Measurements from ENCODE around the gene TUBAL3. TPM values are rescaled to one million over a fixed set of nuclear protein-coding genes. Genes with fewer than 3 reads are reported as not detected.

The TUBAL3 gene
- total and polyA plus RNA-seq, 9 of the 15 experiments (the other 6 are each of a cell fraction or from before 2014, with no cell fraction given): 5.5 to 10.1 (median 6.9) TPM

DNA sequence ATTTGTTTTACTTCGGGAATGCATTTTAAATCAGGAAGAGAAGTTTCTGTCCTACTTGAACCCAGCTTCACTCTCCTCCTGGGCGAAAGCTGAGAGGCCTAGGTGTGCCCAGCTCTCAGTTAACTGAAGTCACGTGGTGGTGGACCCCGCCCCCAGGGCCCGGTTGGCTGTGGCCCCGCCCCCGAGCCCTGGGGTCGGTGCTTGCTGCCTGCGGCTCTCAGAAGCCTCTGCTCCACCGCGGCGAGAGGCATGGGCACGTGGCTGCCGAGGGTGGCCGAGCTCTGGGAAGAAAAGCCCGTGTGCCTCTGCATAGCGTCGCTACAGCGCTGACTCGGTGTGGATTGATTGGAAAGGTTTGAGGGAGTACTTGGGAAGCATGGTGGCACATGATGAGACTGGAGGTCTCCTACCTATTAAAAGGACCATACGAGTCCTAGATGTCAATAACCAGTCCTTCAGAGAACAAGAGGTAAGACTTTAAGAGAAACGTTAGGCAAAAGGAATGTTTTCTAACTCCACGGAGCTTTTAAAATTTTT lies 41.8 kb upstream of the TUBAL3 start (continued):
- TF ChIP-seq TAF9B (IDR thresholded peaks at IDR 0.05; ENCODE audit: partially characterized antibody) (peak; percentile 97), NCOA4 (IDR thresholded peaks at IDR 0.05; ENCODE audit: partially characterized antibody) (no peak), HSF4 (CRISPR knock-in tag; IDR thresholded peaks at IDR 0.05; ENCODE audit: borderline replicate concordance) (no peak), RB1 (IDR thresholded peaks at IDR 0.05; ENCODE audit: low read depth) (peak; percentile 83; the same call in 1 of the 2 replicates), OTX1 (CRISPR knock-in tag; IDR thresholded peaks at IDR 0.05) (peak; percentile 91), SREBF2 (CRISPR knock-in tag; IDR thresholded peaks at IDR 0.05) (no peak), CBX3 (IDR thresholded peaks at IDR 0.05; ENCODE audit: borderline replicate concordance in 1 of 2, low read length in 2 of 2) (peak in 1 of 2 experiments; percentile 70; a peak in 1 of 3 replicates), CREB1 (IDR thresholded peaks at IDR 0.05) (0 out of 2 replicates have a peak, but pooled peaks have one; percentile 39), CREB1 (CRISPR knock-in tag; IDR thresholded peaks at IDR 0.05) (no peak), TGIF2 (CRISPR knock-in tag; IDR thresholded peaks at IDR 0.05) (no peak), XRCC5 (IDR thresholded peaks at IDR 0.05; ENCODE audit: low read depth, low read length) (no peak), DACH1 (IDR thresholded peaks at IDR 0.05; ENCODE audit: partially characterized antibody) (no peak), NONO (IDR thresholded peaks at IDR 0.05; ENCODE audit: low read depth in 2 of 2, low read length in 1 of 2) (peak; percentile 50 to 62; a peak in 2 of 4 replicates), CTBP1 (IDR thresholded peaks at IDR 0.05; ENCODE audit: borderline replicate concordance) (peak; percentile 72; the same call in 1 of the 2 replicates), KDM2B (CRISPR knock-in tag; IDR thresholded peaks at IDR 0.05) (no peak)
- TF ChIP-seq, protein P1, sequence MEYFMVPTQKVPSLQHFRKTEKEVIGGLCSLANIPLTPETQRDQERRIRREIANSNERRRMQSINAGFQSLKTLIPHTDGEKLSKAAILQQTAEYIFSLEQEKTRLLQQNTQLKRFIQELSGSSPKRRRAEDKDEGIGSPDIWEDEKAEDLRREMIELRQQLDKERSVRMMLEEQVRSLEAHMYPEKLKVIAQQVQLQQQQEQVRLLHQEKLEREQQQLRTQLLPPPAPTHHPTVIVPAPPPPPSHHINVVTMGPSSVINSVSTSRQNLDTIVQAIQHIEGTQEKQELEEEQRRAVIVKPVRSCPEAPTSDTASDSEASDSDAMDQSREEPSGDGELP (CRISPR knock-in tag; IDR thresholded peaks at IDR 0.05; ENCODE audit: borderline replicate concordance): peak; percentile 82; the same call in 1 of the 2 replicates
- TF ChIP-seq, protein P2, sequence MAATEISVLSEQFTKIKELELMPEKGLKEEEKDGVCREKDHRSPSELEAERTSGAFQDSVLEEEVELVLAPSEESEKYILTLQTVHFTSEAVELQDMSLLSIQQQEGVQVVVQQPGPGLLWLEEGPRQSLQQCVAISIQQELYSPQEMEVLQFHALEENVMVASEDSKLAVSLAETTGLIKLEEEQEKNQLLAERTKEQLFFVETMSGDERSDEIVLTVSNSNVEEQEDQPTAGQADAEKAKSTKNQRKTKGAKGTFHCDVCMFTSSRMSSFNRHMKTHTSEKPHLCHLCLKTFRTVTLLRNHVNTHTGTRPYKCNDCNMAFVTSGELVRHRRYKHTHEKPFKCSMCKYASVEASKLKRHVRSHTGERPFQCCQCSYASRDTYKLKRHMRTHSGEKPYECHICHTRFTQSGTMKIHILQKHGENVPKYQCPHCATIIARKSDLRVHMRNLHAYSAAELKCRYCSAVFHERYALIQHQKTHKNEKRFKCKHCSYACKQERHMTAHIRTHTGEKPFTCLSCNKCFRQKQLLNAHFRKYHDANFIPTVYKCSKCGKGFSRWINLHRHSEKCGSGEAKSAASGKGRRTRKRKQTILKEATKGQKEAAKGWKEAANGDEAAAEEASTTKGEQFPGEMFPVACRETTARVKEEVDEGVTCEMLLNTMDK (IDR thresholded peaks at IDR 0.05; ENCODE audit: borderline replicate concordance, insufficient read depth, low read depth, low read length, poor library complexity, severe bottlenecking): no peak
- TF ChIP-seq, protein P3, sequence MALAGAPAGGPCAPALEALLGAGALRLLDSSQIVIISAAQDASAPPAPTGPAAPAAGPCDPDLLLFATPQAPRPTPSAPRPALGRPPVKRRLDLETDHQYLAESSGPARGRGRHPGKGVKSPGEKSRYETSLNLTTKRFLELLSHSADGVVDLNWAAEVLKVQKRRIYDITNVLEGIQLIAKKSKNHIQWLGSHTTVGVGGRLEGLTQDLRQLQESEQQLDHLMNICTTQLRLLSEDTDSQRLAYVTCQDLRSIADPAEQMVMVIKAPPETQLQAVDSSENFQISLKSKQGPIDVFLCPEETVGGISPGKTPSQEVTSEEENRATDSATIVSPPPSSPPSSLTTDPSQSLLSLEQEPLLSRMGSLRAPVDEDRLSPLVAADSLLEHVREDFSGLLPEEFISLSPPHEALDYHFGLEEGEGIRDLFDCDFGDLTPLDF (CRISPR knock-in tag; IDR thresholded peaks at IDR 0.05): peak; percentile 70
- TF ChIP-seq, protein P4, sequence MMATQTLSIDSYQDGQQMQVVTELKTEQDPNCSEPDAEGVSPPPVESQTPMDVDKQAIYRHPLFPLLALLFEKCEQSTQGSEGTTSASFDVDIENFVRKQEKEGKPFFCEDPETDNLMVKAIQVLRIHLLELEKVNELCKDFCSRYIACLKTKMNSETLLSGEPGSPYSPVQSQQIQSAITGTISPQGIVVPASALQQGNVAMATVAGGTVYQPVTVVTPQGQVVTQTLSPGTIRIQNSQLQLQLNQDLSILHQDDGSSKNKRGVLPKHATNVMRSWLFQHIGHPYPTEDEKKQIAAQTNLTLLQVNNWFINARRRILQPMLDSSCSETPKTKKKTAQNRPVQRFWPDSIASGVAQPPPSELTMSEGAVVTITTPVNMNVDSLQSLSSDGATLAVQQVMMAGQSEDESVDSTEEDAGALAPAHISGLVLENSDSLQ (IDR thresholded peaks at IDR 0.05): 0 out of 2 replicates have a peak, but pooled peaks have one; percentile 21
- TF ChIP-seq, protein P5, sequence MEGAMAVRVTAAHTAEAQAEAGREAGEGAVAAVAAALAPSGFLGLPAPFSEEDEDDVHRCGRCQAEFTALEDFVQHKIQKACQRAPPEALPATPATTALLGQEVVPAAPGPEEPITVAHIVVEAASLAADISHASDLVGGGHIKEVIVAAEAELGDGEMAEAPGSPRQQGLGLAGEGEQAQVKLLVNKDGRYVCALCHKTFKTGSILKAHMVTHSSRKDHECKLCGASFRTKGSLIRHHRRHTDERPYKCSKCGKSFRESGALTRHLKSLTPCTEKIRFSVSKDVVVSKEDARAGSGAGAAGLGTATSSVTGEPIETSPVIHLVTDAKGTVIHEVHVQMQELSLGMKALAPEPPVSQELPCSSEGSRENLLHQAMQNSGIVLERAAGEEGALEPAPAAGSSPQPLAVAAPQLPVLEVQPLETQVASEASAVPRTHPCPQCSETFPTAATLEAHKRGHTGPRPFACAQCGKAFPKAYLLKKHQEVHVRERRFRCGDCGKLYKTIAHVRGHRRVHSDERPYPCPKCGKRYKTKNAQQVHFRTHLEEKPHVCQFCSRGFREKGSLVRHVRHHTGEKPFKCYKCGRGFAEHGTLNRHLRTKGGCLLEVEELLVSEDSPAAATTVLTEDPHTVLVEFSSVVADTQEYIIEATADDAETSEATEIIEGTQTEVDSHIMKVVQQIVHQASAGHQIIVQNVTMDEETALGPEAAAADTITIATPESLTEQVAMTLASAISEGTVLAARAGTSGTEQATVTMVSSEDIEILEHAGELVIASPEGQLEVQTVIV (CRISPR knock-in tag; IDR thresholded peaks at IDR 0.05; ENCODE audit: borderline replicate concordance): no peak

Data from K562 (cell line).